ENCODE data around the gene PPFIA2.
"Not testable (repeated sequence)": the region's sequence is repeated elsewhere in the genome, so short reads cannot be mapped to it uniquely, and the experiment has no call there.

PPFIA2 gene

GRCh38 chr12:81255456-81255855 lies 503.7 kb downstream of the PPFIA2 start:
- DNase-seq: no peak

- DNase-seq: no peak
These were observed 505.8 kb downstream of the PPFIA2 start for GRCh38 chr12:81253360-81253759.

- no peak for DNase-seq
These were observed 506.9 kb downstream of the PPFIA2 start for GRCh38 chr12:81252228-81252627.

- no peak for DNase-seq
These were observed 509.2 kb downstream of the PPFIA2 start for GRCh38 chr12:81249976-81250375.

- DNase-seq: no peak
These were observed 513.1 kb downstream of the PPFIA2 start for GRCh38 chr12:81245907-81246570.

GRCh38 chr12:81245458-81245857 lies 513.7 kb downstream of the PPFIA2 start:
- no peak for DNase-seq

- DNase-seq: no peak
These were observed 527.4 kb downstream of the PPFIA2 start for GRCh38 chr12:81231574-81232368.

GRCh38 chr12:81229759-81230158 lies 529.4 kb downstream of the PPFIA2 start:
- DNase-seq: no peak

GRCh38 chr12:81224626-81225025 lies 534.5 kb downstream of the PPFIA2 start:
- no peak for DNase-seq

- no peak for DNase-seq
These were observed 536.1 kb downstream of the PPFIA2 start for GRCh38 chr12:81222846-81223592.

- DNase-seq: no peak
These were observed 537.5 kb downstream of the PPFIA2 start for GRCh38 chr12:81221681-81222080.

- DNase-seq: no peak
These were observed 542.4 kb downstream of the PPFIA2 start for GRCh38 chr12:81216739-81217138.

- DNase-seq: no peak
These were observed 546.0 kb downstream of the PPFIA2 start for GRCh38 chr12:81212996-81213696.

GRCh38 chr12:81211306-81211705 lies 547.8 kb downstream of the PPFIA2 start:
- no peak for DNase-seq

GRCh38 chr12:81209772-81210225 lies 549.4 kb downstream of the PPFIA2 start:
- DNase-seq: not testable (repeated sequence)

- DNase-seq: no peak
These were observed 550.1 kb downstream of the PPFIA2 start for GRCh38 chr12:81209012-81209411.

GRCh38 chr12:81208187-81208911 lies 550.8 kb downstream of the PPFIA2 start:
- DNase-seq: no peak
